Measurements from ENCODE around the gene PRPS1L1. TPM values are rescaled to one million over a fixed set of nuclear protein-coding genes. Genes with fewer than 3 reads are reported as not detected.

Gene PRPS1L1
- total RNA-seq, 1 experiment from 2014 or later: not detected

- no peaks in the 10 kb centered on the region for H3K9me3 Mint-ChIP-seq
- no peak overlapping the region for H4K8ac ChIP-seq (replicated peaks; ENCODE audit: insufficient read length, low read depth, low read length)
- no peak overlapping the region for H3K4ac ChIP-seq (ENCODE audit: low read depth, low read length)
- no peaks in the 10 kb centered on the region for H3K27me3 Mint-ChIP-seq (ENCODE audit: low read depth)
- H2BK5ac ChIP-seq (ENCODE audit: insufficient read length, low read length): no peak overlapping the region
- H2BK120ac ChIP-seq (ENCODE audit: low read depth, low read length, poor library complexity, severe bottlenecking): no peak overlapping the region
- no peak overlapping the region for H3K56ac ChIP-seq (ENCODE audit: insufficient read length, low read depth, low read length)
- H3K9ac ChIP-seq (ENCODE audit: extremely low read depth, insufficient read length, low read length): no peak overlapping the region
- H2BK20ac ChIP-seq (ENCODE audit: low read depth, low read length, poor library complexity, severe bottlenecking): no peak overlapping the region
- H3K23me2 ChIP-seq (ENCODE audit: insufficient read length, low read depth, low read length, poor library complexity, severe bottlenecking): no peaks in the 10 kb centered on the region
- no peak overlapping the region for H2AK5ac ChIP-seq (ENCODE audit: insufficient read length, low read length)
- no peak overlapping the region for H3K27ac Mint-ChIP-seq
- no peak overlapping the region for H2AFZ ChIP-seq (ENCODE audit: low read length)
- no peak overlapping the region for H4K91ac ChIP-seq (ENCODE audit: insufficient read length, low read depth, low read length)
- H2BK15ac ChIP-seq (ENCODE audit: low read depth, low read length): no peak overlapping the region
- H3K18ac ChIP-seq (ENCODE audit: insufficient read length, low read depth, low read length): no peak overlapping the region
- H3K4me1 Mint-ChIP-seq: peaks cover 3 to 4% of the 10 kb centered on the region in 2 experiments; a peak in 3 of 4 replicates
- H2BK12ac ChIP-seq (ENCODE audit: insufficient read length, low read depth, low read length): no peak overlapping the region
- no peak overlapping the region for H3K14ac ChIP-seq (ENCODE audit: insufficient read depth, low read length)
- H3T11ph ChIP-seq (ENCODE audit: low read length): no peak overlapping the region
- WGBS (ENCODE audit: extremely low coverage, insufficient read length, low lambda C conversion rate): no CpG with 5 or more reads among the region's 5 CpGs
- H4K20me1 ChIP-seq (ENCODE audit: control insufficient read depth, insufficient read depth, insufficient read length): no peaks in the 10 kb centered on the region
- H3K79me2 ChIP-seq (ENCODE audit: insufficient read depth, low read length): no peaks in the 10 kb centered on the region
- no peaks in the 10 kb centered on the region for H3K36me3 Mint-ChIP-seq (ENCODE audit: insufficient read depth in 1 of 3, low read depth in 3 of 3)
- H3K9me3 ChIP-seq (ENCODE audit: control insufficient read depth, low read depth, low read length): no peaks in the 10 kb centered on the region
- H3K27ac ChIP-seq (ENCODE audit: insufficient read length, low read depth, low read length): no peak overlapping the region
- TF ChIP-seq, protein P1, sequence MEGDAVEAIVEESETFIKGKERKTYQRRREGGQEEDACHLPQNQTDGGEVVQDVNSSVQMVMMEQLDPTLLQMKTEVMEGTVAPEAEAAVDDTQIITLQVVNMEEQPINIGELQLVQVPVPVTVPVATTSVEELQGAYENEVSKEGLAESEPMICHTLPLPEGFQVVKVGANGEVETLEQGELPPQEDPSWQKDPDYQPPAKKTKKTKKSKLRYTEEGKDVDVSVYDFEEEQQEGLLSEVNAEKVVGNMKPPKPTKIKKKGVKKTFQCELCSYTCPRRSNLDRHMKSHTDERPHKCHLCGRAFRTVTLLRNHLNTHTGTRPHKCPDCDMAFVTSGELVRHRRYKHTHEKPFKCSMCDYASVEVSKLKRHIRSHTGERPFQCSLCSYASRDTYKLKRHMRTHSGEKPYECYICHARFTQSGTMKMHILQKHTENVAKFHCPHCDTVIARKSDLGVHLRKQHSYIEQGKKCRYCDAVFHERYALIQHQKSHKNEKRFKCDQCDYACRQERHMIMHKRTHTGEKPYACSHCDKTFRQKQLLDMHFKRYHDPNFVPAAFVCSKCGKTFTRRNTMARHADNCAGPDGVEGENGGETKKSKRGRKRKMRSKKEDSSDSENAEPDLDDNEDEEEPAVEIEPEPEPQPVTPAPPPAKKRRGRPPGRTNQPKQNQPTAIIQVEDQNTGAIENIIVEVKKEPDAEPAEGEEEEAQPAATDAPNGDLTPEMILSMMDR (conservative IDR thresholded peaks at IDR 0.05): no peak
- no peak overlapping the region for H3K23ac ChIP-seq (ENCODE audit: insufficient read length, low read depth, low read length)
- H3K4me2 ChIP-seq (ENCODE audit: insufficient read depth, insufficient read length, low read length): no peak overlapping the region
- H3K27me3 ChIP-seq (ENCODE audit: insufficient read depth, low read length): no peaks in the 10 kb centered on the region
- H3K4me1 ChIP-seq (ENCODE audit: insufficient read depth, low read length): peaks cover 4% of the 10 kb centered on the region; the same call in 1 of the 2 replicates
- DNase-seq: no peak
- H3K79me1 ChIP-seq (ENCODE audit: insufficient read depth, low read depth, low read length, poor library complexity, severe bottlenecking): no peaks in the 10 kb centered on the region
- no peak overlapping the region for H4K5ac ChIP-seq (ENCODE audit: insufficient read length, low read depth, low read length)
- H3K4me3 Mint-ChIP-seq: no peak overlapping the region
These were observed 9.1 kb downstream of the PRPS1L1 start for GRCh38 chr7:18018296-18019215.
